HG03103 (cell line): ENCODE results near the gene NFIC.

Experiments
- ATAC-seq: cut with Tn5 transposase; IDR thresholded peaks from one replicate; pipeline ENCODE4 v1.9.1; 2021; ENCODE audit warnings: low read depth; ENCODE audit not compliant: unreplicated experiment

NFIC gene

GRCh38 chr19:3479177-3479833, 112.9 kb downstream of the NFIC start:
- no peak for ATAC-seq

GRCh38 chr19:3479834-3480215, 113.4 kb downstream of the NFIC start:
- ATAC-seq = no peak

- no peak for ATAC-seq
These were observed 114.2 kb downstream of the NFIC start, which contains the start of gene SMIM24 for GRCh38 chr19:3480383-3481091. SMIM24 (minus strand) TSS chr19:3480525; CDS start chr19:3480463, 62 bp downstream.

GRCh38 chr19:3481241-3482090, 115.1 kb downstream of the NFIC start:
- no peak for ATAC-seq

- ATAC-seq = no peak
These were observed 116.3 kb downstream of the NFIC start for GRCh38 chr19:3482507-3483225.

- no peak for ATAC-seq
These were observed 116.8 kb downstream of the NFIC start, which contains the start of gene SMIM44 for GRCh38 chr19:3483226-3483628. SMIM44 (minus strand) TSS chr19:3483441; CDS start chr19:3483403, 38 bp downstream.

GRCh38 chr19:3491396-3492119, 125.2 kb downstream of the NFIC start:
- ATAC-seq = no peak

GRCh38 chr19:3492131-3492839, 125.9 kb downstream of the NFIC start:
- no peak for ATAC-seq

- ATAC-seq = no peak
These were observed 126.5 kb downstream of the NFIC start for GRCh38 chr19:3492919-3493318.

- ATAC-seq = no peak
These were observed 127.3 kb downstream of the NFIC start for GRCh38 chr19:3493651-3494050.

- no peak for ATAC-seq
These were observed 127.7 kb downstream of the NFIC start for GRCh38 chr19:3494051-3494450.

GRCh38 chr19:3494559-3494958, 128.2 kb downstream of the NFIC start:
- no peak for ATAC-seq

GRCh38 chr19:3496392-3497273, 130.2 kb downstream of the NFIC start:
- no peak for ATAC-seq

- ATAC-seq = no peak
These were observed 131.6 kb downstream of the NFIC start for GRCh38 chr19:3497757-3498520.

GRCh38 chr19:3499738-3500428, 133.5 kb downstream of the NFIC start:
- ATAC-seq = no peak

- ATAC-seq = peak; percentile 67
These were observed 134.2 kb downstream of the NFIC start, which contains the start of gene DOHH for GRCh38 chr19:3500429-3501101. DOHH (minus strand) TSS chr19:3500674; CDS start chr19:3496814, 3,860 bp downstream.
